Activated CD4-positive, alpha-beta T cell treated with anti-CD3 and anti-CD28 coated beads, Interleukin-2, amount 10 ng/mL, durations not matched to agents 24 days and 14 days (primary cell): Measurements from ENCODE around the gene PIGH. TPM values are rescaled to one million over a fixed set of nuclear protein-coding genes. Genes with fewer than 3 reads are reported as not detected.

Source experiments
- DNase-seq: peaks from one replicate; pipeline ENCODE4 v3.0.0; 2022
- H3K27ac Mint-ChIP-seq: one replicate; pipeline ENCODE4 v1.8.0; 2022; ENCODE audit warnings: mild to moderate bottlenecking, mixed read lengths
- H3K27me3 Mint-ChIP-seq: one replicate; pipeline ENCODE4 v1.8.0; 2022; ENCODE audit warnings: mixed read lengths
- H3K36me3 Mint-ChIP-seq: one replicate; pipeline ENCODE4 v1.8.0; 2022; ENCODE audit warnings: low read depth, mild to moderate bottlenecking, mixed read lengths
- H3K4me1 Mint-ChIP-seq: one replicate; pipeline ENCODE4 v1.8.0; 2021; ENCODE audit warnings: mixed read lengths
- H3K4me3 Mint-ChIP-seq: one replicate; pipeline ENCODE4 v1.8.0; 2022; ENCODE audit warnings: mild to moderate bottlenecking, moderate library complexity, mixed read lengths
- H3K9me3 Mint-ChIP-seq: one replicate; pipeline ENCODE4 v1.8.0; 2021; ENCODE audit warnings: mixed read lengths
- intact Hi-C: fragments of 100-400 bp; cut with micrococcal nuclease; formaldehyde crosslinking; loops from one replicate; pipeline ENCODE4 v1.15.1; 2023
- total RNA-seq: library from RNA; stranded (reverse); gene quantifications from 2 replicates; pipeline ENCODE4 v1.2.3, GENCODE V29; 2022

Gene PIGH, protein sequence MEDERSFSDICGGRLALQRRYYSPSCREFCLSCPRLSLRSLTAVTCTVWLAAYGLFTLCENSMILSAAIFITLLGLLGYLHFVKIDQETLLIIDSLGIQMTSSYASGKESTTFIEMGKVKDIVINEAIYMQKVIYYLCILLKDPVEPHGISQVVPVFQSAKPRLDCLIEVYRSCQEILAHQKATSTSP
- total RNA-seq = 21.2 and 22.7 TPM in 2 replicates

DNA sequence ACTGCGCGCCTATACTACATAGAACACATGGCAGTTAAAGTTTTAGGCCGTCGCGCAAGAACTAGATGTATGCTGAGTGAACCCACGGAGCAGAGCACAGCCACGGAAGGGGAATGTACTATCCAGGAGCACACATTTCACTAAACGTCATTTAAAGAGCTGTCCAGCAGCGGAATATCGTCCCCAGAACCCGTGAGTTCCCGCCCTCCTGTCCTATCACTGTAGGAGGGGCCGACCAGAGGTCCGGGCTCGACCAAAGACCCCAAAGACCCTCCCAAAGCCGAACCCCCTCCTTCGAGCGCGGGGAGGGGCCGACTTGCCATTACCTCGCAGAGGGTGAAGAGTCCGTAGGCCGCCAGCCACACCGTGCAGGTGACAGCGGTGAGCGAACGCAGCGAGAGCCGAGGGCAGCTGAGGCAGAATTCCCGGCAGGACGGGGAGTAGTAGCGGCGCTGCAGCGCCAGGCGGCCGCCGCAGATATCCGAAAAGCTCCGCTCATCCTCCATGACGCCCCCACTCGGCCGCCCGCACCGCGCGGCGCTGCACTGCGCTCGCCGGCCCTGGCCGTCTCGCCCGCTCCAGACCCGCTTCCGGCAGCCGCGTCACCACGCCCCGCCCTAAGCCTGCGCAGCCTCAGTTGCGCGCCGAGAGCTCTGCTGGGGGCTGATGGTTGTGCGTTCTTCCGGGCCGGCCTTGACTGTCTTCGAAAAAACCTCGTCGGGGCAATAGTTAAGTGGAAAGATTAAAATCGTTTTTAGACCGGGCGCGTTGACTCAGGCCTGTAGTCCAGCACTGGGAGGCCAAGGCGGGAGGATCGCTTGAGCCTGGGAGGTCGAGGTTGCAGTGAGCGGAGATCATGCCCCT, at the start of gene PIGH:
TSS of gene PIGH (minus strand) at position 571 of the 864 bp plus-strand sequence. CDS start at position 506, 65 bp downstream.
- H3K4me3 Mint-ChIP-seq = peak within 1 kb of the TSS; percentile 90
- H3K9me3 Mint-ChIP-seq = peaks cover 4% of the 10 kb centered on the region
- intact Hi-C loops = loop anchor here (1.0 kb wide), 4 partner anchors 19 to 95 kb away; partner anchors contain the start of genes ARG2, PLEKHH1, RDH11 and VTI1B
- peaks cover 14% of the 10 kb centered on the region for H3K27me3 Mint-ChIP-seq
- peaks cover 7% of the 10 kb centered on the region for H3K36me3 Mint-ChIP-seq
- peak within 1 kb of the TSS; percentile 96 for H3K27ac Mint-ChIP-seq
- DNase-seq = peak; percentile 99
- peaks cover 31% of the 10 kb centered on the region for H3K4me1 Mint-ChIP-seq

DNA sequence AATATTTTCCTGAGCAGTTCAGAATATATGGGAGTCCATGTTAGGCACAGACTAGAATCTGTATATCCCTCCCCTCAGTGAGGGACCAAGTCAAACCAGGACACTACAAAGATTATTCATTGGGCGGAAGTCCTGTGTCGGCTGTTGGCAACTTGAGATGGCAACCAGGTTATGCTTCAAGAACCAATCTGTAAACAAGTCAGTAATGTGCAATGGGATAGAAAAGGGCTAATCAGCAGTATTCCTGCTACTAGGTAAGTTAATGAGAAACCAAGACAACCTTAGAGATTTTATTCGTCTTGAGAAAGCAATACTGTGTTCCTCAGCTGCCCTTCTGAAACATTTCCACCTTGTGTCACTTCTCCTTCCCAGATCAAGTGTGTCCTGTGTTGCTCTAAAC, 46.1 kb upstream of the PIGH start:
- DNase-seq = no peak
- Mint-ChIP-seq H3K27ac (no peak overlapping the region), H3K27me3 (no peaks in the 10 kb centered on the region), H3K9me3 (no peaks in the 10 kb centered on the region), H3K4me1 (peaks cover 9% of the 10 kb centered on the region), H3K36me3 (peaks cover 42% of the 10 kb centered on the region), H3K4me3 (no peak overlapping the region)
- intact Hi-C loops = no loop called here

DNA sequence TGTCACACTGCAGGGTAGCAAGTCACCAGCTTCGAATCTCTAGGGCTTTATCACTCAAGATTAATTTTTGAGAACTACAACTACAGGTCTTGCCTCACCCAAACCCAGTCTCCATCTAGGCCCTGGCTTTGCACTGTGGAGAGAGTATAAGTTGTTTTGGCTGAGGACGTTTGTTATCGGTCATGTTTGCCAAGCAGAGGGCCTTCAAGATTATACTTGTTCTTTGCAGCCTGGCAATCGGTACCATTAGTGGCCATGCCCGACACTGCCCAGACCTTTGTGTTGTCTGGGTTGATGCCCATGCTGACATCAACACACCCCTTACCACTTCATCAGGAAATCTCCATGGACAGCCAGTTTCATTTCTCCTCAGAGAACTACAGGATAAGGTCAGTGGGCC, 45.3 kb upstream of the PIGH start:
- H3K27ac Mint-ChIP-seq = no peak overlapping the region
- H3K36me3 Mint-ChIP-seq = peaks cover 39% of the 10 kb centered on the region
- intact Hi-C loops = no loop called here
- no peak overlapping the region for H3K4me3 Mint-ChIP-seq
- DNase-seq = no peak
- H3K27me3 Mint-ChIP-seq = no peaks in the 10 kb centered on the region
- no peaks in the 10 kb centered on the region for H3K9me3 Mint-ChIP-seq
- H3K4me1 Mint-ChIP-seq = peaks cover 9% of the 10 kb centered on the region

DNA sequence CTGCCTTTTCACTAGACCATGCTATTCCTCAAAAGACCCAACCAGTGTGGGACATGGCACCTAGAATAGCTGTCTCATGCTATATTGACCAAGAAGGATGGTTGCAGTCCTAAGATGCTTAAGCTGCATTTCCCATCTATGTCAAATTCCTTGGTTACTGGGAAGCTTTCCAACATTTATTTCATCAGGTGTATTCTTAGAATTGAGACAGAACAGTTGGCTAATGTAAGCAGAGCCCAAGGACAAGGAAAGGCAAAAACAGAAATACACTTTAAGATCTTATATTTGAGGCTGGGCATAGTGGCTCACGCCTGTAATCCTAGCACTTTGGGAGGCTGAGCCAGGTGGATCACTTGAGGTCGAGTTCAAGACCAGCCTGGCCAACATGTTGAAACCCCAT, 44.4 kb upstream of the PIGH start:
- Mint-ChIP-seq H3K4me3 (no peak overlapping the region), H3K36me3 (peaks cover 29% of the 10 kb centered on the region), H3K27ac (no peak overlapping the region), H3K27me3 (no peaks in the 10 kb centered on the region), H3K9me3 (no peaks in the 10 kb centered on the region), H3K4me1 (peaks cover 9% of the 10 kb centered on the region)
- DNase-seq = no peak
- intact Hi-C loops = no loop called here

DNA sequence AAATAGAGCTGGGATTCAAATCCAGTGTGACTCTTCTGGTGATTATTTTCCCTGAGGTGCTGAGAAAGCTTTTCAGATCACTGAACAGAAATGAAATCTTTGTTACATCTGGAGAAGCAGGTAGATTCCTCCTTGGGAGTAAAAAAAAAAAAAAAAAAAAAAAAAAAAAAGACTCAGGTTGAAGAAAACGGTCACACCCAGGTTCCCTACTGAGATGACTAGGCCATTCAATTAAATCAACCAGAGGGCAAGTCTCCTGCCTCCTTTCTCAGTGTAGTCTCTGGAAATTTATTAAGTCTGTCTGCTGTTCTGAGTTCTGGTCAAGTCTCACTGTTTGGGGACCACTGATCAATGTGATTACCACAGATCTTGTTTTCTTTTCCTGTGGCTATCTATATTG, 43.6 kb upstream of the PIGH start:
- H3K36me3 Mint-ChIP-seq = peaks cover 26% of the 10 kb centered on the region
- H3K27me3 Mint-ChIP-seq = no peaks in the 10 kb centered on the region
- no peak for DNase-seq
- peaks cover 9% of the 10 kb centered on the region for H3K4me1 Mint-ChIP-seq
- H3K9me3 Mint-ChIP-seq = no peaks in the 10 kb centered on the region
- intact Hi-C loops = no loop called here
- no peak overlapping the region for H3K27ac Mint-ChIP-seq
- H3K4me3 Mint-ChIP-seq = no peak overlapping the region

DNA sequence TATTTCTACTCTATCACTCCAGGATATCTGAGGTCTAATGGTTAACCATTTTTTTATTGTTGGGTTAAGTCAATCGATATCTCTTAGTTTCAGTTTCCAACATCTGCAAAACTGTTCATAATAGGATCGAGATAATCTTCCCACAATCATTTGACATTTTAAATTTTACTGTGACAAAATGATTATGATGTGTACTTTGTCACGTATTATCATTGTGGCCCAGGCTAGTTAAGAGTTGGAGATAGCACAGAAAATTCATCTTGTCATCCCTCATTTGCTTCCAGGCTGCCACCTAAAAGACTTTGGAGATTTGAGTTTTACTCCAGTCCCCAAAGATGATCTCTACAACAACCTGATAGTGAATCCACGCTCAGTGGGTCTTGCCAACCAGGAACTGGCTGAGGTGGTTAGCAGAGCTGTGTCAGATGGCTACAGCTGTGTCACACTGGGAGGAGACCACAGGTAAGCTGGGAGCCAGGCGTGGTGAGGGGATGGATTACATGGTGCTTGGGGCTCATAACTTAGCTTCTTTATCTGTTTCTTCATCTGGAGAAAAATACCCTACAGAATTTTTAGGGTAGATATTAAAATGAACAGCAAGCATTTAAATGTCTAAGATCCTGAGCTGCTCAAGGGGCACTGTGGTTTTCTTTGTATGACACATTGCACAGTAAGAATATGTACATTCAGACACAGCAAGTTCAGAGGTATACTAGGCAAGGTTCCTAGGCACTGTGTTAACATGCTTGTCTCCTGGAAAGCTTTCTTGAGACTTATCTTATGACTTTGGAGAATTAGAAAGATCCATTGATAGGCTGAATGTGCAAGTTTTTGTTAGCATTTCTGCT, 42.1 kb upstream of the PIGH start:
- no peak for DNase-seq
- intact Hi-C loops = no loop called here
- Mint-ChIP-seq H3K27me3 (no peaks in the 10 kb centered on the region), H3K27ac (peak overlapping the region; percentile 65), H3K9me3 (no peaks in the 10 kb centered on the region), H3K36me3 (peaks cover 20% of the 10 kb centered on the region), H3K4me3 (no peak overlapping the region), H3K4me1 (peaks cover 9% of the 10 kb centered on the region)

DNA sequence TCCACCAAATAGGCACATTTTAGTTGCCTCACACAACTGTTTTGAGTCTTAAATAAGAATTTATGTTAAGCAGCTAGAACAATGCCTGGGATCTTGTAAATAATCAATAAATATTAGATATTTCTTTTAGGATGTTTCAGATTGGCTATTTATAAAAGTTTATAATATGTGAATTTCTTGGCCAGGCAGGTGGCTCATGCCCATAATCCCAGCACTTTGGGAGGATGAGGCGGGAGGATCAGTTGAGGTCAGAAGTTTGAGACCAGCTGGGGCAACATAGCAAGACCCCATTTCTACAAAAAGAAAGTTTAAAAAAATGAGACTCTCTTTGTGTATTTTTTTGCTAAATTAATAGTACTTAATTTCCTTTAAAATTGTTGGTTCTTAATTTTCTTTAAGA, 41.4 kb upstream of the PIGH start:
- H3K4me1 Mint-ChIP-seq = peaks cover 9% of the 10 kb centered on the region
- no peaks in the 10 kb centered on the region for H3K27me3 Mint-ChIP-seq
- DNase-seq = no peak
- no peaks in the 10 kb centered on the region for H3K9me3 Mint-ChIP-seq
- intact Hi-C loops = no loop called here
- H3K4me3 Mint-ChIP-seq = no peak overlapping the region
- H3K36me3 Mint-ChIP-seq = peaks cover 13% of the 10 kb centered on the region
- H3K27ac Mint-ChIP-seq = no peak overlapping the region

DNA sequence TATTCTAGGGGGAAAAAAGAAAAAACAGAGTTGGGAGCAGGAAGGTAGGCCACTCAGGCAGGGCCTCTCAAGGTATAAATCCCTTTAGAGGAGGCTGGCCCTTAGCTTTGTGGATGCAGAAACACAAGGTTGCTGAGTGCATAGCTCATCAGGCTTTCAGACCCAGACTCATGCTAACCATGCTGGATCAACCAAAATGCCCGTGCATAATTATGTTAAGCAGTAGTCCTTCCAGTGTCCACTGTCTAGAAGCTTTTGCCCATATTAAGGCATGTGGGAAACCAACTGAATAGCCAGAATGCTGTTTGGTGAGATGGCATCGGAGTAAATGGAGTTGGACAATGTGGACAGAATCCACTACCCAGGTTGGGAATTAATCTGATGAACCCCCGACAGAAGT, 38.6 kb upstream of the PIGH start:
- DNase-seq = no peak
- no peaks in the 10 kb centered on the region for H3K9me3 Mint-ChIP-seq

DNA sequence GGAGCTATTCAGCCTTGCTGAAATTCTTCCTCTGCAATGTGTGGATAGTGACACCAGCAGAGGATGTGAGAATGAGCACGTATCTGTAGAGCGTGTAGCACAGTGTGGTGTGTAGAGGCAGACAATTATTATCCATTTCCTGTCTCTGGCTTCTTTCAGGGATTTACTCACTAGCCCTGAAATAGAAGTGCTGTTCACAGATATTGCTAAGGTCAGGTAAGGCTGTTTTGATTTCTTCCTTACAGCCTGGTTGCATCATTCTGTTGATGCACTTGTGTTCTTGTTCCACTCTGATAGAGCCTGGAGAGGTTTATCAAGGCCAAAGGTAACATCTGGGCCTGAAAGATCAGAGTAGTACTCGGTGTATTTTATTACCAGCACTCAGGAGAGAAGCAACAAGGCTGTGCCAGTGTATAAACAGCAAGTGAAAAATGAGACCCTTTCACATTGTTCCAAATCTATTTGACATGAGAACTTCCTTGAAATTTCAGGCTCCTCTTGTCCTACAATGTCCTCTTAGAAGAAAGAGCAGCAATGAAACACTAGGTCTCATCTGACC, 36.4 kb upstream of the PIGH start:
- Mint-ChIP-seq H3K4me1 (no peaks in the 10 kb centered on the region), H3K36me3 (peaks cover 2% of the 10 kb centered on the region), H3K4me3 (no peak overlapping the region), H3K27me3 (no peaks in the 10 kb centered on the region), H3K27ac (no peak overlapping the region), H3K9me3 (no peaks in the 10 kb centered on the region)
- intact Hi-C loops = no loop called here
- no peak for DNase-seq

More for the DNA sequence above, 38.6 kb upstream of the PIGH start:
- Mint-ChIP-seq H3K36me3 (peaks cover 4% of the 10 kb centered on the region), H3K4me1 (peaks cover 9% of the 10 kb centered on the region), H3K4me3 (no peak overlapping the region), H3K27ac (no peak overlapping the region), H3K27me3 (no peaks in the 10 kb centered on the region)
- intact Hi-C loops = no loop called here

DNA sequence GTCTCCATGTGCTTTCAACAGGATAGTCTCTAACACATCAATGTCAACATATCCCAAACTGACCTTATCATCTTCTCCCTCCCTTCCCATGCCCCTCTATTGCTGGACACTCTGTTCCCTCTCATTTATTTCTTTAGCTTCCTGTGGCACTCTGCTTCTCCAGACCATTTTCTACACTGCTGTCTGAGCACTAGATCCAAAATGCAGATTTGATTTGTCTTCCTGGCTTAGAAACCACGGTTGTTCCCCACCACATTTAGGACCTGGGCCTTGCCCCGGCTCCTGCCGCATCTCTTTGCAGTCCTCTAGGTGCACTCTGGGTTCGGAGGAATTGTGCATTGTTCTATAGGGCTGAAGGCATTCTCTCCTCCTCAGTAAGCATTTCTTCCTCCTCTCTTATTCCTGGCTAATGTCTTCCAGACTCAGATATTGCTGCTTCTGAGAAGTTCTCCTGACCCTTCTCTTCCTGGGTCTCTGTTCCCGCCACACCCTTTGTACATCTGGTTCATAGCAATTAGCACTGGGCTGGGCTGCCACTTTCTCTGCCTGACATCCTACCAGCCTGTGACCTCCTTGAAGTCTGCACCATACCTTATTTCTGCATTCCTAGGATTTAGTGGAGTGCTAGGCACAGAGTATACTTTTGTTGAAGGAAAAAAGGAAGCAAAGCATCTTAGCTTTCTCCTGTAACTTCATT, 33.5 kb upstream of the PIGH start:
- Mint-ChIP-seq H3K4me3 (no peak overlapping the region), H3K4me1 (no peaks in the 10 kb centered on the region), H3K27ac (no peak overlapping the region), H3K27me3 (no peaks in the 10 kb centered on the region), H3K36me3 (no peaks in the 10 kb centered on the region), H3K9me3 (no peaks in the 10 kb centered on the region)
- DNase-seq = no peak
- intact Hi-C loops = no loop called here

DNA sequence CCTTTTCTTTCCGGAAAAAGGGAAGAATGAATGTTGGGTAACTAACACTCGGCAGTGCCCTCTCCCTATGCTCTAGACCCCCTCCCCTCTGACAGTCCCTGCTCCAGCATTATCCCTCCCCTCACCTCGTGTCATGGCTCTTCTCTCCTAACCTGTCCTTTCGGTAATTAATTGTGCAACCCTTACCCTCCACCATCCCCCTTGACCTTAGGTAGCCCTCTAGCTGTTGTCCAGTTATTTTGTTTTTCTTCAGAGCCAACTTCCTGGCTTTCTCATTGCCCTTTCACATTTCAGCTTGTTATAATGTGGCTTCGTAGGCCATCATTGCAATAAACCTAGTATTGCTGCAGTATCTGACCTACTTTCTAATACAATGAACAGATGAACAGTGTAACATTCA, 30.9 kb upstream of the PIGH start:
- H3K36me3 Mint-ChIP-seq = no peaks in the 10 kb centered on the region
- H3K27me3 Mint-ChIP-seq = no peaks in the 10 kb centered on the region
- no peaks in the 10 kb centered on the region for H3K9me3 Mint-ChIP-seq
- no peak for DNase-seq
- H3K27ac Mint-ChIP-seq = no peak overlapping the region
- no peak overlapping the region for H3K4me3 Mint-ChIP-seq
- H3K4me1 Mint-ChIP-seq = no peaks in the 10 kb centered on the region
- intact Hi-C loops = no loop called here

DNA sequence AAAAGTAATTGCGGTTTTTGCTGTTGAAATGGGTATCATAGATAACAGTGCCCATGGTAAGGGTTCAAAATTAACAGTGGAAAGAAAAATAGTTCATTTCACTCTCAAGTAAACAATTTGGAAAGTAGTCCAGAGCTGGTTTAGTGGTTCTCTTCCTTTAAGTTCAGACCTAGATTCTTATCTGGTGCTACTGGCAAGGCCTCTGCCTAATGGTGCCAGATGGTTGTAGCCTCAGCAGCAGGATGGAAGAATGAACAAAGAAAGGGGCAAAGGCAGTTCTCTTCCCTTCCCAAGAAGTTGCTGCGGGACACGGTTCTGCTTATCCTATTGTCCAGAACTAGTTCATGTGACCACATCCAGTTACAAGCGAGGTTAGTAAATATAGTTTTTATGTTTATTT, 30.1 kb upstream of the PIGH start:
- Mint-ChIP-seq H3K27me3 (no peaks in the 10 kb centered on the region), H3K4me3 (no peak overlapping the region), H3K27ac (no peak overlapping the region), H3K9me3 (no peaks in the 10 kb centered on the region), H3K36me3 (no peaks in the 10 kb centered on the region), H3K4me1 (no peaks in the 10 kb centered on the region)
- no peak for DNase-seq
- intact Hi-C loops = no loop called here

DNA sequence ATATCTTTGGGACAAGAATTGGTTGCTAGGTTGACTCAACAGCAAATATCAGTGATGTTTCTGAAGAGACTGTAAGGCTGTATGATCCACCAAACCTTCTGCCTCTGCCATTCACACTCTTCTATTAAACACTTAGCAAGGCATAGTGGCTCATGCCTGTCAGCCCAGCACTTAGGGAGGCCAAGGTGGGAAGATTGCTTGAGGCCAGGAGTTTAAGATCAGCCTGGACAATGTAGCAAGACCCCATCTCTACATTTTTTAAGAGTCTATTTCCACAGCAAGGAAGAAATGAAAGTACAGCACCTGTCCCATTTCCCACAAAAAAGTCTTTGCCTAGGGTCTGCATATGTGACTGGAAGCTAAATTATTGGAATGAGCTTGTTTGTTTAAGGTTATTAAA, 27.5 kb upstream of the PIGH start:
- no peaks in the 10 kb centered on the region for H3K36me3 Mint-ChIP-seq
- intact Hi-C loops = no loop called here
- H3K27ac Mint-ChIP-seq = no peak overlapping the region
- H3K4me3 Mint-ChIP-seq = no peak overlapping the region
- H3K4me1 Mint-ChIP-seq = peaks cover 9% of the 10 kb centered on the region
- no peak for DNase-seq
- no peaks in the 10 kb centered on the region for H3K9me3 Mint-ChIP-seq
- H3K27me3 Mint-ChIP-seq = no peaks in the 10 kb centered on the region
